MCF 10A (cell line): Measurements from ENCODE around the gene PXK. TPM values are rescaled to one million over a fixed set of nuclear protein-coding genes. Genes with fewer than 3 reads are reported as not detected.

Source experiments
- BruUV-seq: library from RNA; stranded (reverse); fragments of 400-500 nt; replicated peaks from 2 replicates; lab custom pipeline; 2021; lab: Mats Ljungman, UMichigan
- CTCF ChIA-PET: fragments of 300-600 bp; sonication (Branson Sonifier 250); formaldehyde crosslinking; extraction: SDS; loops from one replicate; lab custom pipeline; 2021; ENCODE audit warnings: antibody characterized with exemption, inconsistent platforms; lab: Yijun Ruan, JAX
- POLR2A ChIA-PET: fragments of 300-600, 350-650 bp; sonication (Branson Sonifier 250); formaldehyde crosslinking; extraction: SDS; loops from one replicate; lab custom pipeline; 2020; ENCODE audit warnings: antibody characterized with exemption, inconsistent platforms; lab: Yijun Ruan, JAX
- DNase-seq: peaks from one replicate; pipeline ENCODE4 v3.0.0-alpha.2; 2018; ENCODE audit not compliant: unreplicated experiment
- H3K27ac Mint-ChIP-seq: one replicate; pipeline ENCODE4 v1.8.0; 2022; ENCODE audit warnings: mild to moderate bottlenecking, low read depth, mixed read lengths; ENCODE audit not compliant: unreplicated experiment
- H3K27me3 Mint-ChIP-seq: one replicate; pipeline ENCODE4 v1.8.0; 2022; ENCODE audit warnings: mixed read lengths; ENCODE audit not compliant: insufficient read depth, unreplicated experiment
- H3K36me3 Mint-ChIP-seq: one replicate; pipeline ENCODE4 v1.8.0; 2022; ENCODE audit warnings: mild to moderate bottlenecking, moderate library complexity, mixed read lengths; ENCODE audit not compliant: insufficient read depth, unreplicated experiment
- H3K4me1 Mint-ChIP-seq: one replicate; pipeline ENCODE4 v1.8.0; 2022; ENCODE audit warnings: mixed read lengths; ENCODE audit not compliant: insufficient read depth, unreplicated experiment
- H3K4me3 Mint-ChIP-seq: one replicate; pipeline ENCODE4 v1.8.0; 2022; ENCODE audit warnings: mild to moderate bottlenecking, moderate library complexity, mixed read lengths; ENCODE audit not compliant: unreplicated experiment
- H3K9me3 Mint-ChIP-seq: one replicate; pipeline ENCODE4 v1.8.0; 2022; ENCODE audit warnings: mixed read lengths; ENCODE audit not compliant: unreplicated experiment
- intact Hi-C: fragments of 100-400 bp; cut with micrococcal nuclease; formaldehyde crosslinking; loops from 2 replicates; pipeline ENCODE4 v1.14.1; 2022
- total RNA-seq: library from RNA; stranded (reverse); gene quantifications from 2 replicates; pipeline ENCODE4 v1.2.3, GENCODE V29; 2022
- TF ChIP-seq, protein P1 (sequence below): fragments of 200-600 bp; IDR thresholded peaks from one replicate; pipeline ENCODE4 v1.8.0; 2022; ENCODE audit warnings: antibody characterized with exemption, mild to moderate bottlenecking; ENCODE audit not compliant: unreplicated experiment

The PXK gene
- total RNA-seq, 1 experiment from 2014 or later = 62.2 TPM

DNA sequence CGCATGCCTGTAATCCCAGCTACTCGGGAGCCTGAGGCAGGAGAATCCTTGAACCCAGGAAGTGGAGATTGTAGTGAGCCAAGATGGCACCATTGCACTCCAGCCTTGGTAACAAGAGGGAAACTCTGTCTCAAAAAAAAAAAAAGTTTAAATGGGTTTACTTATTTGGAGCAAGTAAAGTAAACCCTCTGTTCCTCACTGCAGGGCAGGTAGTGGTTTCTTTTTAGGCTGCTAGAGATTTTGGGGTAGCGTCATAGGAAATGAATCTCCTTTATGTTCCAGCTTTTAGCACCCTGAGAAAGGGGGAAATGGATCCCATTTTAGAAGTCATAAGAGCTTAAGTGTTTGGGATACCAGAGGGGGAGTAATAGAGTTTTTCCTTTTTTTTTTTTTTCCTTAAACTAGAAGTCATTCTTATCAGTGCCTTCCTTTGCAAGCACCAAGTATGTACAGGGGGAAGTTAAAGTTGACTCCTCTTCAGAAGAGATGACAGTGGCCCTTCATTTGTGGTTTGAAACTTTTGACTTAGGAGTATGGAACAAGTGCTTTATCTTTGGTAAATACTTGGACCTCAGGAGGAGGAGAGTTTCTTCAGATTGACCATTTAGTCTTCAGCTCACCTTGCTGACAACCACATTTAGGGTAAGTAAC is 8.0 kb downstream of the PXK start:
- H3K4me3 Mint-ChIP-seq = no peak overlapping the region
- no peak for DNase-seq
- intact Hi-C loops = no loop called here
- peaks cover 46% of the 10 kb centered on the region for H3K36me3 Mint-ChIP-seq
- peaks cover 8% of the 10 kb centered on the region for H3K4me1 Mint-ChIP-seq
- no peak overlapping the region for H3K27ac Mint-ChIP-seq
- ChIA-PET CTCF (interaction anchor here (0.6 to 1.6 kb wide), 4 partner anchors 9 to 221 kb away, joined by 3 to 5 read pairs (median 4); no protein-coding TSS in a partner anchor), POLR2A (interaction anchor here (0.6 kb wide), 1 partner anchor 40 kb away, joined by 3 read pairs; no protein-coding TSS in a partner anchor)
- TF ChIP-seq, protein P1, sequence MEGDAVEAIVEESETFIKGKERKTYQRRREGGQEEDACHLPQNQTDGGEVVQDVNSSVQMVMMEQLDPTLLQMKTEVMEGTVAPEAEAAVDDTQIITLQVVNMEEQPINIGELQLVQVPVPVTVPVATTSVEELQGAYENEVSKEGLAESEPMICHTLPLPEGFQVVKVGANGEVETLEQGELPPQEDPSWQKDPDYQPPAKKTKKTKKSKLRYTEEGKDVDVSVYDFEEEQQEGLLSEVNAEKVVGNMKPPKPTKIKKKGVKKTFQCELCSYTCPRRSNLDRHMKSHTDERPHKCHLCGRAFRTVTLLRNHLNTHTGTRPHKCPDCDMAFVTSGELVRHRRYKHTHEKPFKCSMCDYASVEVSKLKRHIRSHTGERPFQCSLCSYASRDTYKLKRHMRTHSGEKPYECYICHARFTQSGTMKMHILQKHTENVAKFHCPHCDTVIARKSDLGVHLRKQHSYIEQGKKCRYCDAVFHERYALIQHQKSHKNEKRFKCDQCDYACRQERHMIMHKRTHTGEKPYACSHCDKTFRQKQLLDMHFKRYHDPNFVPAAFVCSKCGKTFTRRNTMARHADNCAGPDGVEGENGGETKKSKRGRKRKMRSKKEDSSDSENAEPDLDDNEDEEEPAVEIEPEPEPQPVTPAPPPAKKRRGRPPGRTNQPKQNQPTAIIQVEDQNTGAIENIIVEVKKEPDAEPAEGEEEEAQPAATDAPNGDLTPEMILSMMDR = no peak
- no peaks in the 10 kb centered on the region for H3K9me3 Mint-ChIP-seq
- no TSS peak for BruUV-seq
- no peaks in the 10 kb centered on the region for H3K27me3 Mint-ChIP-seq

DNA sequence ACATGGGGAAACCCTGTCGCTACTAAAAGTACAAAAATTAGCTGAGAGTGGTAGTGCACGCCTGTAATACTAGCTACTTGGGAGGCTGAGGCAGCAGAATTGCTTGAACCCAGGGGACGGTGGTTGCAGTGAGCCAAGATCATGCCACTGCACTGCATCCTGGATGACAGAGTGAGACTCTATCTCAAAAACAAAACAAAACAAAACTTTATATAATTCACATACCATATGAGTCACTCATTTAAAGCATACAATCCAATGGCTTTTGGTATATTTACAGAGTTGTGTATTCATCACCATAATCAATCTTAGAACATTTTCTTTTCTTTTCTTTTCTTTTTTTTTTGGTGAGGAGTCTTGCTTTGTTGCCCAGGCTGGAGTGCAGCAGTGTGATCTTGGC is 8.7 kb downstream of the PXK start:
- TF ChIP-seq, protein P1 = no peak

DNA sequence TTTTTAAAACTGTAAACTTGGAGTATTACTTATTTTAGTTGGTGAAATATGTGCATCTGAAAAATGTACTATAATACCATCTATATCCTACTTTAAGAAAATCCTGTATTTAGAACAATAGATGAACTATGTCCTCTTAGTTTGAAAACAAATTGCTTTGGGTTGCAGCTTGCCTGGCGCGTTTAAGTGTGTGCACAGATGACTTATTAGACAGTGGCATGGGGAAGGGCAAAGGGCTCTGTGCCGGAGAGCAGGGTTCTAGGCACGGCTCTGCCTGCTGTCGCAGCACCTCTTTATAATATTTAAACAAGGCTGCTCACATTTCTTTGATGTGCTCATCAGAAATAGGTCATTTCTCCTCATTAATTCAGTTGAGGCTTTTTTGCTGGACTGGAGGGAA is 10.0 kb downstream of the PXK start:
- TF ChIP-seq, protein P1 = no peak
- Mint-ChIP-seq H3K4me1 (no peaks in the 10 kb centered on the region), H3K4me3 (no peak overlapping the region), H3K9me3 (no peaks in the 10 kb centered on the region), H3K36me3 (peaks cover 47% of the 10 kb centered on the region), H3K27ac (no peak overlapping the region), H3K27me3 (no peaks in the 10 kb centered on the region)
- intact Hi-C loops = no loop called here
- ChIA-PET POLR2A (no interaction called here), CTCF (interaction anchor here (0.6 kb wide), 1 partner anchor 44 kb away, joined by 3 read pairs; no protein-coding TSS in a partner anchor)
- BruUV-seq = no TSS peak
- no peak for DNase-seq

More for the DNA sequence above, 8.7 kb downstream of the PXK start:
- no peak overlapping the region for H3K4me3 Mint-ChIP-seq
- H3K27me3 Mint-ChIP-seq = no peaks in the 10 kb centered on the region
- H3K36me3 Mint-ChIP-seq = peaks cover 41% of the 10 kb centered on the region
- no peak overlapping the region for H3K27ac Mint-ChIP-seq
- H3K9me3 Mint-ChIP-seq = no peaks in the 10 kb centered on the region
- BruUV-seq = no TSS peak
- POLR2A ChIA-PET = interaction anchor here (0.7 kb wide), 1 partner anchor 894 kb away, joined by 3 read pairs; no protein-coding TSS in a partner anchor
- no peak for DNase-seq
- CTCF ChIA-PET = interaction anchor here (0.7 to 1.2 kb wide), 3 partner anchors 12 to 222 kb away, joined by 3 read pairs; no protein-coding TSS in a partner anchor
- intact Hi-C loops = no loop called here
- peaks cover 3% of the 10 kb centered on the region for H3K4me1 Mint-ChIP-seq

DNA sequence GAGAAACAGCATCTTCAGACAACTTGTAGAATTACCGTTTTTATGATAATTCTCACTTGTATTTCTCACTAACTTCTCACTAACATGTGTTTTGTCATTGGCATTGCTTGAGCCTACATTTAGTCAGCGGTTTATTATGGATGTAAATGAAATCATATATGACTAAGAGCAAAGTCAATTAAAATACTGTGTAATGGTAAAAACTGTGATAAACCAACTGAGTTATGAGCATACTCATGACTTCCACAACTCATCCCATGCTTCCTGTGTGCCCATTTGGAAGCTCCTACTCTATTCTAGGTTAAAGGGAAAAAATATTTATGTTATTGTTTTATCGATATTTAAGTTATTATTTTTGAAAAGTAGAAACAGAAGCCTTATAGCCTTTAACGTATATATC is 12.8 kb downstream of the PXK start:
- Mint-ChIP-seq H3K27ac (no peak overlapping the region), H3K9me3 (no peaks in the 10 kb centered on the region), H3K36me3 (peaks cover 32% of the 10 kb centered on the region), H3K27me3 (no peaks in the 10 kb centered on the region), H3K4me3 (no peak overlapping the region), H3K4me1 (no peaks in the 10 kb centered on the region)
- intact Hi-C loops = no loop called here
- no TSS peak for BruUV-seq
- CTCF ChIA-PET = no interaction called here
- TF ChIP-seq, protein P1 = no peak
- DNase-seq = no peak
- POLR2A ChIA-PET = interaction anchor here (0.6 to 1.5 kb wide), 2 partner anchors 9 to 11 kb away, joined by 3 to 5 read pairs; no protein-coding TSS in a partner anchor
